OCI-LY1 (cell line): ENCODE measurements around the gene NAT8.
"Not testable (repeated sequence)": the region's sequence is repeated elsewhere in the genome, so short reads cannot be mapped to it uniquely, and the experiment has no call there.

Source experiments
- CTCF ChIP-seq: fragments of 200-600 bp; sonication (generic), shearing (Covaris generic); IDR thresholded peaks from 2 replicates; pipeline ENCODE4 v1.5.1; 2017; ENCODE audit warnings: mild to moderate bottlenecking, antibody characterized with exemption, low read length, moderate library complexity, mixed read lengths
- EZH2 ChIP-seq: fragments of 200-600 bp; sonication (generic), shearing (Covaris generic); IDR thresholded peaks from 2 replicates; pipeline ENCODE4 v1.8.0; 2017; ENCODE audit warnings: borderline replicate concordance, mixed run types, mild to moderate bottlenecking, antibody characterized with exemption, low read length, moderate library complexity, mixed read lengths

GRCh38 chr2:73628493-73628892 is 13.7 kb downstream of the NAT8 start:
- TF ChIP-seq CTCF, EZH2: not testable (repeated sequence)
